ENCODE data around the gene SRGAP3.

SRGAP3 gene

DNA sequence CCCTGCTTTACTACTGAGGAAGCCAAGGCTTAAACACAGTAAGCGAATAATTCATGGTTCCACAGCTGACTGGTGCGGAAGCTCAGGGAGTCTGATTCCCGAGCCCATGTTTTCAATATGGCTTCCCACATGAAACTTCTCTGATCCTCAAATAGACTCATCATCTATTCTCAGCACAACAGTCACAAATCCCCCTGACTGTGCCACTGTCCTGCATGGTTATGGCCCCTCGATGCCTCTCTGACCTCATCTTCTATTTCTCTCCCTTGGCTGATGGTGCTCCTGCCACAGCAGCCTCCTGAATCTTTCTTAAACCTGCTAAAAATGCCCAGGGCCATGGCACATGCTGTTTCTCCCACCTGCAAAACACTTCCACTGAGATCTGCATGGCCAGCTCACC lies 43.2 kb downstream of the SRGAP3 start:
- H3K9ac ChIP-seq (ENCODE audit: low read depth, low read length, poor library complexity, severe bottlenecking) = no peak overlapping the region
- H3K79me2 ChIP-seq (ENCODE audit: insufficient read depth, low read length) = peaks cover 68% of the 10 kb centered on the region
- no peaks in the 10 kb centered on the region for H3F3A ChIP-seq (ENCODE audit: low read depth)
- H3K4me1 ChIP-seq (ENCODE audit: insufficient read depth, low read length, poor library complexity, severe bottlenecking) = peaks cover 10% of the 10 kb centered on the region
- no peak overlapping the region for H3K4me2 ChIP-seq (ENCODE audit: low read depth, low read length, poor library complexity, severe bottlenecking)
- H3K9me3 ChIP-seq (ENCODE audit: insufficient read depth, low read depth, low read length) = no peaks in the 10 kb centered on the region
- H4K20me1 ChIP-seq (ENCODE audit: insufficient read depth, low read length, poor library complexity, severe bottlenecking) = no peaks in the 10 kb centered on the region
- no peaks in the 10 kb centered on the region for H3K9me2 ChIP-seq (replicated peaks; ENCODE audit: low read depth, low read length)
- no peak overlapping the region for H2AFZ ChIP-seq (ENCODE audit: low read length)
- no peaks in the 10 kb centered on the region for H3K27me3 ChIP-seq (ENCODE audit: insufficient read depth, low read length, poor library complexity, severe bottlenecking)
- no peak overlapping the region for H3K4me3 ChIP-seq (ENCODE audit: low read length, poor library complexity, severe bottlenecking)
- TF ChIP-seq EZH2phosphoT487 (IDR thresholded peaks at IDR 0.05; ENCODE audit: borderline replicate concordance) = no peak
- TF ChIP-seq, protein P1, sequence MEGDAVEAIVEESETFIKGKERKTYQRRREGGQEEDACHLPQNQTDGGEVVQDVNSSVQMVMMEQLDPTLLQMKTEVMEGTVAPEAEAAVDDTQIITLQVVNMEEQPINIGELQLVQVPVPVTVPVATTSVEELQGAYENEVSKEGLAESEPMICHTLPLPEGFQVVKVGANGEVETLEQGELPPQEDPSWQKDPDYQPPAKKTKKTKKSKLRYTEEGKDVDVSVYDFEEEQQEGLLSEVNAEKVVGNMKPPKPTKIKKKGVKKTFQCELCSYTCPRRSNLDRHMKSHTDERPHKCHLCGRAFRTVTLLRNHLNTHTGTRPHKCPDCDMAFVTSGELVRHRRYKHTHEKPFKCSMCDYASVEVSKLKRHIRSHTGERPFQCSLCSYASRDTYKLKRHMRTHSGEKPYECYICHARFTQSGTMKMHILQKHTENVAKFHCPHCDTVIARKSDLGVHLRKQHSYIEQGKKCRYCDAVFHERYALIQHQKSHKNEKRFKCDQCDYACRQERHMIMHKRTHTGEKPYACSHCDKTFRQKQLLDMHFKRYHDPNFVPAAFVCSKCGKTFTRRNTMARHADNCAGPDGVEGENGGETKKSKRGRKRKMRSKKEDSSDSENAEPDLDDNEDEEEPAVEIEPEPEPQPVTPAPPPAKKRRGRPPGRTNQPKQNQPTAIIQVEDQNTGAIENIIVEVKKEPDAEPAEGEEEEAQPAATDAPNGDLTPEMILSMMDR (conservative IDR thresholded peaks at IDR 0.05; ENCODE audit: low read length) = no peak
- no peaks in the 10 kb centered on the region for H3K36me3 ChIP-seq (ENCODE audit: insufficient read depth, low read length)

GRCh38 chr3:9205345-9206143 lies 43.9 kb downstream of the SRGAP3 start:
- Histone ChIP-seq H3K27me3 (ENCODE audit: insufficient read depth, low read length, poor library complexity, severe bottlenecking) (no peaks in the 10 kb centered on the region), H2AFZ (ENCODE audit: low read length) (no peak overlapping the region), H3K79me2 (ENCODE audit: insufficient read depth, low read length) (peaks cover 75% of the 10 kb centered on the region), H4K20me1 (ENCODE audit: insufficient read depth, low read length, poor library complexity, severe bottlenecking) (no peaks in the 10 kb centered on the region), H3K4me1 (ENCODE audit: insufficient read depth, low read length, poor library complexity, severe bottlenecking) (peaks cover 9% of the 10 kb centered on the region), H3K9me2 (replicated peaks; ENCODE audit: low read depth, low read length) (no peaks in the 10 kb centered on the region), H3K9ac (ENCODE audit: low read depth, low read length, poor library complexity, severe bottlenecking) (no peak overlapping the region), H3F3A (ENCODE audit: low read depth) (no peaks in the 10 kb centered on the region), H3K36me3 (ENCODE audit: insufficient read depth, low read length) (no peaks in the 10 kb centered on the region), H3K9me3 (ENCODE audit: insufficient read depth, low read depth, low read length) (no peaks in the 10 kb centered on the region), H3K4me3 (ENCODE audit: low read length, poor library complexity, severe bottlenecking) (no peak overlapping the region), H3K4me2 (ENCODE audit: low read depth, low read length, poor library complexity, severe bottlenecking) (no peak overlapping the region)
- TF ChIP-seq, protein P1 (conservative IDR thresholded peaks at IDR 0.05; ENCODE audit: low read length) = no peak
- TF ChIP-seq EZH2phosphoT487 (IDR thresholded peaks at IDR 0.05; ENCODE audit: borderline replicate concordance) = no peak

GRCh38 chr3:9204253-9204992 lies 45.0 kb downstream of the SRGAP3 start:
- Histone ChIP-seq H3K27me3 (ENCODE audit: insufficient read depth, low read length, poor library complexity, severe bottlenecking) (no peaks in the 10 kb centered on the region), H3K36me3 (ENCODE audit: insufficient read depth, low read length) (no peaks in the 10 kb centered on the region), H3K4me1 (ENCODE audit: insufficient read depth, low read length, poor library complexity, severe bottlenecking) (peaks cover 9% of the 10 kb centered on the region), H3K4me2 (ENCODE audit: low read depth, low read length, poor library complexity, severe bottlenecking) (no peak overlapping the region), H4K20me1 (ENCODE audit: insufficient read depth, low read length, poor library complexity, severe bottlenecking) (no peaks in the 10 kb centered on the region), H3K9me2 (replicated peaks; ENCODE audit: low read depth, low read length) (no peaks in the 10 kb centered on the region), H3F3A (ENCODE audit: low read depth) (no peaks in the 10 kb centered on the region), H3K4me3 (ENCODE audit: low read length, poor library complexity, severe bottlenecking) (no peak overlapping the region), H2AFZ (ENCODE audit: low read length) (no peak overlapping the region), H3K9me3 (ENCODE audit: insufficient read depth, low read depth, low read length) (no peaks in the 10 kb centered on the region), H3K9ac (ENCODE audit: low read depth, low read length, poor library complexity, severe bottlenecking) (no peak overlapping the region), H3K79me2 (ENCODE audit: insufficient read depth, low read length) (peaks cover 76% of the 10 kb centered on the region)
- no peak for TF ChIP-seq EZH2phosphoT487 (IDR thresholded peaks at IDR 0.05; ENCODE audit: borderline replicate concordance)
- TF ChIP-seq, protein P1 (conservative IDR thresholded peaks at IDR 0.05; ENCODE audit: low read length) = no peak

All from Loucy (cell line).